ENCODE data around the gene SYNJ2.

- TF ChIP-seq EP300 (conservative IDR thresholded peaks at IDR 0.05; ENCODE audit: poor library complexity, severe bottlenecking) = no peak
- no peak for TF ChIP-seq CTCF (IDR thresholded peaks at IDR 0.05; ENCODE audit: poor library complexity, severe bottlenecking)
Observed at GRCh38 chr6:158019416-158019815, 37.8 kb downstream of the SYNJ2 start.

Measured in neural cell (in vitro differentiated cells).